GM12878 (cell line): Measurements from ENCODE around the gene OXTR. TPM values are rescaled to one million over a fixed set of nuclear protein-coding genes. Genes with fewer than 3 reads are reported as not detected.

Source experiments
- ATAC-seq: fragments of 200-7000 bp; cut with Tn5 transposase; 3 replicates; pipeline ENCODE4 v1.9.1; 2020; ENCODE audit warnings: mild to moderate bottlenecking, moderate library complexity
- BruUV-seq: library from RNA; stranded (reverse); fragments of 400-500 nt; replicated peaks from 2 replicates; lab custom pipeline; 2021; lab: Mats Ljungman, UMichigan
- CTCF ChIA-PET: fragments of 300-600 bp; sonication (Branson Sonifier 250); formaldehyde crosslinking; extraction: SDS; loops from one replicate; lab custom pipeline; 2021; ENCODE audit warnings: inconsistent platforms; lab: Yijun Ruan, JAX
- POLR2A ChIA-PET: fragments of 350-600 bp; formaldehyde crosslinking; extraction: SDS; loops from one replicate; lab custom pipeline; 2021; ENCODE audit warnings: inconsistent platforms; lab: Charles Lee
- RAD21 ChIA-PET: fragments of 300-600 bp; sonication (Branson Sonifier 250); formaldehyde crosslinking; loops from one replicate; lab custom pipeline; 2023; ENCODE audit warnings: antibody characterized with exemption; ENCODE audit not compliant: unreplicated experiment; lab: Charles Lee
- SMC1A ChIA-PET: fragments of 300-600 bp; sonication (Branson Sonifier 250); formaldehyde crosslinking; loops from one replicate; lab custom pipeline; 2023; ENCODE audit not compliant: unreplicated experiment, uncharacterized antibody; lab: Charles Lee
- DNase-seq: peaks from one replicate; pipeline ENCODE4 v3.0.0-alpha.2; 2011; ENCODE audit warnings: low read depth, low spot score
- FAIRE-seq: peaks from 3 replicates; lab custom pipeline; 2011; peaks lifted over from hg19 to GRCh38; lab: Jason Lieb, UNC
- H2AFZ ChIP-seq: 2 replicates; pipeline ENCODE4 v1.6.0; 2011; ENCODE audit warnings: low read depth, low read length, control low read depth; ENCODE audit not compliant: control insufficient read depth
- H3K27ac ChIP-seq: 2 replicates; pipeline ENCODE4 v1.5.1; 2011; ENCODE audit warnings: control low read depth; ENCODE audit not compliant: control insufficient read depth, insufficient read depth
- H3K27me3 ChIP-seq, 2 experiments: replicated peaks in 1 of 2; 2 replicates each; pipeline versions ENCODE4 v1.6.0 to v1.6.1; 2011; ENCODE audit warnings: low read length in 1 of 2; ENCODE audit not compliant: control insufficient read depth in 2 of 2, insufficient read depth in 2 of 2
- H3K36me3 ChIP-seq, 2 experiments: 2 replicates each; pipeline ENCODE4 v1.5.1; 2011; ENCODE audit warnings: low read length in 1 of 2; ENCODE audit not compliant: control insufficient read depth in 2 of 2, insufficient read depth in 2 of 2
- H3K4me1 ChIP-seq: 2 replicates; pipeline ENCODE4 v1.6.1; 2011; ENCODE audit warnings: mild to moderate bottlenecking, low read length, moderate library complexity, mixed read lengths; ENCODE audit not compliant: control insufficient read depth, insufficient read depth
- H3K4me2 ChIP-seq: 2 replicates; pipeline ENCODE4 v1.6.0; 2011; ENCODE audit warnings: control low read depth; ENCODE audit not compliant: control insufficient read depth, insufficient read depth
- H3K4me3 ChIP-seq: fragments of 200-600 bp; sonication (generic); 2 replicates; pipeline ENCODE4 v1.5.1; 2016
- H3K79me2 ChIP-seq: 2 replicates; pipeline ENCODE4 v1.6.0; 2011; ENCODE audit warnings: low read length; ENCODE audit not compliant: control insufficient read depth, insufficient read depth
- H3K9ac ChIP-seq: 2 replicates; pipeline ENCODE4 v1.8.0; 2011; ENCODE audit warnings: low read length, control low read depth, mixed read lengths; ENCODE audit not compliant: control insufficient read depth, insufficient read depth
- H3K9me3 ChIP-seq: replicated peaks from 3 replicates; pipeline ENCODE4 v1.5.1; 2011; ENCODE audit warnings: mild to moderate bottlenecking, low read length; ENCODE audit not compliant: control insufficient read depth, insufficient read depth
- H4K20me1 ChIP-seq: 2 replicates; pipeline ENCODE4 v1.6.0; 2011; ENCODE audit not compliant: control insufficient read depth, insufficient read depth
- CTCF ChIP-seq, 3 experiments: IDR thresholded peaks in 2 of 3; conservative IDR thresholded peaks in 1 of 3; 2 replicates each; pipeline ENCODE4 v1.5.1; 2011; ENCODE audit warnings: low read depth in 3 of 3, low read length in 3 of 3, mild to moderate bottlenecking in 3 of 3, control low read depth in 2 of 3, moderate library complexity in 2 of 3, inconsistent platforms in 1 of 3, mixed read lengths in 1 of 3; ENCODE audit not compliant: control insufficient read depth in 2 of 3, insufficient read depth in 1 of 3; ENCODE audit errors: extremely low read depth in 1 of 3
- E2F8 ChIP-seq: fragments of 450-650 bp; IDR thresholded peaks from 2 replicates; pipeline ENCODE4 v1.6.1; 2018; ENCODE audit warnings: mild to moderate bottlenecking, low read depth, moderate library complexity; ENCODE audit not compliant: partially characterized antibody
- ETV6 ChIP-seq, 2 experiments: fragments of 450-650 bp in 1 of 2; IDR thresholded peaks in 1 of 2; conservative IDR thresholded peaks in 1 of 2; 2 replicates each; pipeline ENCODE4 v1.6.1; 2014; ENCODE audit warnings: antibody characterized with exemption in 1 of 2, borderline replicate concordance in 1 of 2, low read depth in 1 of 2, mild to moderate bottlenecking in 1 of 2, moderate library complexity in 1 of 2
- FOS ChIP-seq: IDR thresholded peaks from 3 replicates; pipeline ENCODE4 v1.6.1; 2011; ENCODE audit warnings: borderline replicate concordance; ENCODE audit not compliant: insufficient read length; ENCODE audit errors: extremely low read depth
- HCFC1 ChIP-seq: fragments of 150-350 bp; IDR thresholded peaks from 2 replicates; pipeline ENCODE4 v1.6.1; 2014; ENCODE audit warnings: low read length
- PAX8 ChIP-seq: fragments of 450-650 bp; IDR thresholded peaks from 2 replicates; pipeline ENCODE4 v1.6.1; 2017; ENCODE audit warnings: mild to moderate bottlenecking, moderate library complexity
- POLR2AphosphoS5 ChIP-seq: IDR thresholded peaks from 2 replicates; pipeline ENCODE4 v1.6.1; 2011; ENCODE audit warnings: mild to moderate bottlenecking, low read length, inconsistent platforms
- SMAD5 ChIP-seq: IDR thresholded peaks from 2 replicates; pipeline ENCODE4 v1.6.1; 2016; ENCODE audit warnings: antibody characterized with exemption, low read depth
- SRF ChIP-seq, 2 experiments: IDR thresholded peaks; 2 replicates each; pipeline ENCODE4 v1.6.1; 2011; ENCODE audit warnings: low read depth in 2 of 2, low read length in 2 of 2, mild to moderate bottlenecking in 1 of 2, moderate library complexity in 1 of 2
- ZNF384 ChIP-seq: IDR thresholded peaks from 2 replicates; pipeline ENCODE4 v1.6.1; 2012; ENCODE audit warnings: low read depth, mild to moderate bottlenecking, low read length, improper control_type of control experiment, borderline replicate concordance
- ZNF622 ChIP-seq: fragments of 450-650 bp; IDR thresholded peaks from 2 replicates; pipeline ENCODE4 v1.6.1; 2017; ENCODE audit warnings: mild to moderate bottlenecking, inconsistent platforms
- WGBS: methylation state at CpG from one replicate; pipeline ENCODE4 v1.1.6; 2016; ENCODE audit warnings: low lambda C conversion rate; ENCODE audit not compliant: insufficient replicate concordance, insufficient coverage; ENCODE audit errors: missing lambda C conversion rate; 5-methylcytosine and 5-hydroxymethylcytosine counted together
- in situ Hi-C: fragments of 300-500 bp; cut with MboI; formaldehyde crosslinking; loops from 9 replicates; pipeline ENCODE4 v1.14.3; 2018; ENCODE audit warnings: mixed read lengths
- intact Hi-C: fragments of 100-400 bp; cut with micrococcal nuclease; formaldehyde crosslinking; loops from one replicate; pipeline ENCODE4 v1.14.2; 2022; ENCODE audit not compliant: unreplicated experiment
- polyA plus RNA-seq, 11 experiments: library from polyadenylated mRNA; depleted of rRNA in 4 of 11; unstranded in 6 of 11; stranded (reverse) in 5 of 11; fragments of >200 nt; fragmentation: Nextera tagmentation in 4 of 11; fragmentation: Illumina TruSeq in 1 of 11; extraction: Ambion mirVana in 4 of 11; extraction: Trizol in 1 of 11; gene quantifications; 1 replicate in 1 of 11; 2 replicates in 10 of 11; pipeline versions ENCODE4 v1.2.1 to v1.2.3, GENCODE V29; 2011 to 2016; ENCODE audit warnings: inconsistent platforms in 2 of 11, missing spikeins in 2 of 11, low read depth in 1 of 11
- total RNA-seq, 4 experiments: library from RNA; depleted of rRNA in 3 of 4; stranded (reverse); fragments of >200 nt in 3 of 4; fragmentation: Illumina TruSeq in 1 of 4; extraction: Trizol in 1 of 4; gene quantifications; 2 replicates each; pipeline versions ENCODE4 v1.2.1 to v1.2.3, GENCODE V29; 2013 to 2021
- TF ChIP-seq, protein P1 (sequence below): IDR thresholded peaks from 2 replicates; pipeline ENCODE4 v1.6.1; 2012; ENCODE audit warnings: low read depth, low read length, improper control_type of control experiment
- TF ChIP-seq, protein P2 (sequence below): fragments of 150-350 bp; IDR thresholded peaks from 2 replicates; pipeline ENCODE4 v1.6.1; 2016; ENCODE audit warnings: low read depth, low read length

The OXTR gene
- total and polyA plus RNA-seq, 10 of the 15 experiments (the other 5 are each of a cell fraction or from before 2014, with no cell fraction given) = 0.43 to 5.9 (median 2.6) TPM

GRCh38 chr3:8762607-8763377 is 6.6 kb downstream of the OXTR start:
- ChIA-PET CTCF (interaction anchor here (1.4 to 5.0 kb wide), 2 partner anchors 7 to 99 kb away, joined by 4 to 38 read pairs; partner anchors contain the start of gene OXTR), POLR2A (no interaction called here), RAD21 (no interaction called here), SMC1A (interaction anchor here (0.5 kb wide), 1 partner anchor 510 kb away, joined by 3 read pairs; no protein-coding TSS in a partner anchor)
- in situ Hi-C loops = no loop called here
- no peak for ATAC-seq
- no peaks in the 10 kb centered on the region for H4K20me1 ChIP-seq
- 71% methylated on average over 11 of the region's 11 CpGs for WGBS
- H3K9me3 ChIP-seq = no peaks in the 10 kb centered on the region
- peaks cover 0 to 1% of the 10 kb centered on the region in 2 experiments; a peak in 1 of 4 replicates for H3K36me3 ChIP-seq
- no peak for DNase-seq
- peaks cover 4% of the 10 kb centered on the region for H3K4me1 ChIP-seq
- H2AFZ ChIP-seq = no peak overlapping the region
- no peak overlapping the region for H3K27ac ChIP-seq
- H3K79me2 ChIP-seq = peaks cover 4% of the 10 kb centered on the region
- no peak overlapping the region for H3K4me3 ChIP-seq
- intact Hi-C loops = no loop called here
- no peak for FAIRE-seq
- BruUV-seq = no TSS peak
- no peak overlapping the region for H3K9ac ChIP-seq
- no peaks in the 10 kb centered on the region for H3K27me3 ChIP-seq
- no peak overlapping the region for H3K4me2 ChIP-seq
- TF ChIP-seq FOS (no peak), POLR2AphosphoS5 (no peak), ZNF384 (no peak), ZNF622 (no peak), ETV6 (conservative IDR thresholded peaks at IDR 0.05 in 1 of 2, IDR thresholded peaks at IDR 0.05 in 1 of 2; ENCODE audit: borderline replicate concordance in 1 of 2, low read depth in 1 of 2) (no peak), E2F8 (no peak), HCFC1 (no peak), PAX8 (no peak), SMAD5 (no peak), SRF (IDR thresholded peaks at IDR 0.05; ENCODE audit: low read depth in 2 of 2, low read length in 2 of 2) (no peak), CTCF (IDR thresholded peaks at IDR 0.05 in 2 of 3, conservative IDR thresholded peaks at IDR 0.05 in 1 of 3; ENCODE audit: control insufficient read depth in 2 of 3, extremely low read depth in 1 of 3, insufficient read depth in 1 of 3, low read depth in 3 of 3, low read length in 3 of 3) (no peak)
- TF ChIP-seq, protein P1, sequence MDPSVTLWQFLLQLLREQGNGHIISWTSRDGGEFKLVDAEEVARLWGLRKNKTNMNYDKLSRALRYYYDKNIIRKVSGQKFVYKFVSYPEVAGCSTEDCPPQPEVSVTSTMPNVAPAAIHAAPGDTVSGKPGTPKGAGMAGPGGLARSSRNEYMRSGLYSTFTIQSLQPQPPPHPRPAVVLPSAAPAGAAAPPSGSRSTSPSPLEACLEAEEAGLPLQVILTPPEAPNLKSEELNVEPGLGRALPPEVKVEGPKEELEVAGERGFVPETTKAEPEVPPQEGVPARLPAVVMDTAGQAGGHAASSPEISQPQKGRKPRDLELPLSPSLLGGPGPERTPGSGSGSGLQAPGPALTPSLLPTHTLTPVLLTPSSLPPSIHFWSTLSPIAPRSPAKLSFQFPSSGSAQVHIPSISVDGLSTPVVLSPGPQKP = no peak
- TF ChIP-seq, protein P2, sequence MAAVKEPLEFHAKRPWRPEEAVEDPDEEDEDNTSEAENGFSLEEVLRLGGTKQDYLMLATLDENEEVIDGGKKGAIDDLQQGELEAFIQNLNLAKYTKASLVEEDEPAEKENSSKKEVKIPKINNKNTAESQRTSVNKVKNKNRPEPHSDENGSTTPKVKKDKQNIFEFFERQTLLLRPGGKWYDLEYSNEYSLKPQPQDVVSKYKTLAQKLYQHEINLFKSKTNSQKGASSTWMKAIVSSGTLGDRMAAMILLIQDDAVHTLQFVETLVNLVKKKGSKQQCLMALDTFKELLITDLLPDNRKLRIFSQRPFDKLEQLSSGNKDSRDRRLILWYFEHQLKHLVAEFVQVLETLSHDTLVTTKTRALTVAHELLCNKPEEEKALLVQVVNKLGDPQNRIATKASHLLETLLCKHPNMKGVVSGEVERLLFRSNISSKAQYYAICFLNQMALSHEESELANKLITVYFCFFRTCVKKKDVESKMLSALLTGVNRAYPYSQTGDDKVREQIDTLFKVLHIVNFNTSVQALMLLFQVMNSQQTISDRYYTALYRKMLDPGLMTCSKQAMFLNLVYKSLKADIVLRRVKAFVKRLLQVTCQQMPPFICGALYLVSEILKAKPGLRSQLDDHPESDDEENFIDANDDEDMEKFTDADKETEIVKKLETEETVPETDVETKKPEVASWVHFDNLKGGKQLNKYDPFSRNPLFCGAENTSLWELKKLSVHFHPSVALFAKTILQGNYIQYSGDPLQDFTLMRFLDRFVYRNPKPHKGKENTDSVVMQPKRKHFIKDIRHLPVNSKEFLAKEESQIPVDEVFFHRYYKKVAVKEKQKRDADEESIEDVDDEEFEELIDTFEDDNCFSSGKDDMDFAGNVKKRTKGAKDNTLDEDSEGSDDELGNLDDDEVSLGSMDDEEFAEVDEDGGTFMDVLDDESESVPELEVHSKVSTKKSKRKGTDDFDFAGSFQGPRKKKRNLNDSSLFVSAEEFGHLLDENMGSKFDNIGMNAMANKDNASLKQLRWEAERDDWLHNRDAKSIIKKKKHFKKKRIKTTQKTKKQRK = no peak
